GM18505 (cell line): ENCODE results near the gene MARK4.
"Not testable (repeated sequence)": the region's sequence is repeated elsewhere in the genome, so short reads cannot be mapped to it uniquely, and the experiment has no call there.

Experiments
- ATAC-seq: cut with Tn5 transposase; IDR thresholded peaks from one replicate; pipeline ENCODE4 v1.9.1; 2021; ENCODE audit not compliant: unreplicated experiment
- POLR2A ChIP-seq: IDR thresholded peaks from 4 replicates; pipeline ENCODE4 v1.6.1; 2011; ENCODE audit warnings: borderline replicate concordance; ENCODE audit not compliant: insufficient read depth, insufficient read length; ENCODE audit errors: extremely low read depth

Gene MARK4

DNA sequence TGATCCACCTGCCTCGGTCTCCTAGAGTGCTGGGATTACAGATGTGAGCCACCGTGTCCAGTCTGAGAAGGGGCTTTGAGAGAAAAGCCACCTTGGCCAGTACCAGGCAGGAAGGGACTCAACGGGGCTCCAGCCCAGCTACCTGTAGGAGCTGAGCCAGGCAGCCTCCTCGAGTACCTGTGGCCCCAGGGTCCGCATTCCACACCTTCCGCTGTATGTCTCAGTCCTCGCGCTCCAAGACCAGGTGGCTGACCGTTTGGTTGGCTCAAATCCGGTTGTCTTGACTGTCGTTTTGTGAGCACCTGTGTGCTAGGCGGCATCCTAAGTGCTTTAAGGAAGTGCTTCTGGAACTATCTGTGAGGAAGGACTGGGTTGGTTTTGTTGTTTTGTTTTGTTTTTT, 16.2 kb downstream of the MARK4 start:
- ATAC-seq, result no peak
- no peak for TF ChIP-seq POLR2A

DNA sequence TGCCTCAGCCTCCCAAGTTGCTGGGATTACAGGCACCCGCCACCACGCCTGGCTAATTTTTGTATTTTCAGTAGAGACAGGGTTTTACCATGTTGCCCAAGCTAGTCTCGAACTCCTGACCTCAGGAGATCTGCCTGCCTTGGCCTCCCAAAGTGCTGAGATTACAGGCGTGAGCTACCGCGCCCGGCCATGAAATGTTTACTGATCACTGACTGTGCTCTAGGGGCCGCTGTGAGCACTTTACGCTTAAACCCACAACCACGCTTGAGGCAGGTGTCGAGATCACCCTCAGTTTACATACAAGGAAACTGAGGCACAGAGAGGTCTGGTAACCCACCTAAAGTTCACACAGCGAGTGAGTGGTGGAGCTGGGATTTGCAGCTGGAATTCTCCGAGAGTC, 18.9 kb downstream of the MARK4 start:
- ATAC-seq, result not testable (repeated sequence)

GRCh38 chr19:45271098-45271734, 20.1 kb downstream of the MARK4 start:
- TF ChIP-seq POLR2A, result no peak
- no peak for ATAC-seq

DNA sequence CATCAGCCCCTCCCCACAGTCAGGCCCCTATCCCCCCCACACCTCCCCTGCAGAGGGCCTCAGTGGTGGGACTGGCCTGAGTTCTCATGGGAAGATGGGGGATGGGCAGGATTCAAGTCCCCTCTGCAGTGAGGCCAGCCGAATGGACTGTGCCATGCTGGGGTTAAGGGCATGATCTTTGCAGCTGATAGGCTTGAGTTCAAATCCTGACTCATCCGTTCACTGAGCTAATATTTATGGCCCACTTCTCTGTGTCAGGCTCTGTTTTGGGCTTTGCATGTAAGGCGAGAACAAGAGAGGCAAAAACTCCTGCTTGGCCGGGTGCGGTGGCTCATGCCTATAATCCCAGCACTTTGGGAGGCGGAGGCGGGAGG, 20.7 kb downstream of the MARK4 start:
- no peak for ATAC-seq
- TF ChIP-seq POLR2A, result no peak

GRCh38 chr19:45273521-45273855, 22.4 kb downstream of the MARK4 start:
- TF ChIP-seq POLR2A, result no peak

DNA sequence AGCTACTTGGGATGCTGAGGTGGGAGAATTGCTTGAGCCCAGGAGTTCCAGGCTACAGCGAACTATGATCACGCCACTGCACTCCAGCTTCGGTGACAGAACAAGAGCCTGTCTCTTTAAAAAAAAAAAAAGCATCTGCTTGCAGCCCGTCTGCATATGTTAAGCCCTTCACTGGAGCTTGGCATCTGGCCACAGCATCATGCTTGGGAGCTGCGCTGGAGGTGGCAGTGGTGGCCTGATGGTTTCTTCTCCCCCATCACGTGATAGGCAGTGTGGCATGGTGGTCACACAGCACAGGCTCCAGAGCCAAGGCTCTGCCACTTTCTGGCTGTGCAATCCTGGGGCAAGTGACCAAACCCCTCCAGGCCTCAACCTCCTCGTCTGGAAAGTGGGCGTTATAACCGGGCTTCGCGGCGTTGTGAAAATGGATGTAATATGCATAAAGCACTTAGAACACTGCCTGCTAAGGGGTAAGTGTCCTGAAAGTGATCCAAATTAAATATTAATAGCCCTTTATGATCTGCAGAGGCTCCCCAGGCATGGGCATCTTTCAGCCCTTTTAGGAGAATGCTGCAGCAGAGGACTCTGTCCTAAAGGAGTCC, 24.4 kb downstream of the MARK4 start:
- TF ChIP-seq POLR2A, result no peak
- no peak for ATAC-seq

More at GRCh38 chr19:45273521-45273855, 22.4 kb downstream of the MARK4 start:
- ATAC-seq, result no peak

GRCh38 chr19:45276284-45276687, 25.2 kb downstream of the MARK4 start:
- no peak for ATAC-seq
- no peak for TF ChIP-seq POLR2A

GRCh38 chr19:45278087-45278486, 27.0 kb downstream of the MARK4 start:
- TF ChIP-seq POLR2A, result no peak
- ATAC-seq, result no peak

GRCh38 chr19:45279587-45280192, 28.6 kb downstream of the MARK4 start:
- ATAC-seq, result no peak
- no peak for TF ChIP-seq POLR2A

- ATAC-seq, result no peak
- no peak for TF ChIP-seq POLR2A
These were observed 29.4 kb downstream of the MARK4 start for GRCh38 chr19:45280471-45280961.

- no peak for ATAC-seq
- no peak for TF ChIP-seq POLR2A
These were observed 32.5 kb downstream of the MARK4 start for GRCh38 chr19:45283443-45284033.

DNA sequence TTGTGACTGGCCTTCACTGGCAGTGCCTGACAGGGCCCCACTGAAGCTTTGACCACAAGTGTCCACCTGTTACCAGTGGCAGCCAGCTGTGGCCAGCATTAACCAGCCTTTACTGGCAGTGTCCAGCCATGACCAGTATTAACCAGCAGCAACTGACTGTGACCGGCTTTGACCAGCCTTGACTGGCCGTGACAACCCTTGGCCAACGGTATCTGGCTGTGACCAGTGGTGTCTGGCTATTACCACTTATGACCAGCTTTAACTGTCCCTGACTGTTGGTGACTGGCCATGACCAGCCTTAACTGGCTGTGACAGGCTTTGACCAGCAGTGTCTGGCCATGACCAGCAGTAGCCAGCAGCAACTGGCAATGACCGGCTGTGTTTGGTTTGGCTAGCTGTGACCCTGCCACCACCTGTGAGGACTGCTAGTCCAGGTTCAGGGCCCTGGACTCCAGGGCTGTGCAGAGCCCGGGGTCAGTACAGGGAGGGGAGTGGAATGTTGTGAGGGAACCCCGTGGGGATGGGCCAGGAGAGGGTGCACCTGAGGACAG, 39.4 kb downstream of the MARK4 start:
- TF ChIP-seq POLR2A, result no peak
- no peak for ATAC-seq

DNA sequence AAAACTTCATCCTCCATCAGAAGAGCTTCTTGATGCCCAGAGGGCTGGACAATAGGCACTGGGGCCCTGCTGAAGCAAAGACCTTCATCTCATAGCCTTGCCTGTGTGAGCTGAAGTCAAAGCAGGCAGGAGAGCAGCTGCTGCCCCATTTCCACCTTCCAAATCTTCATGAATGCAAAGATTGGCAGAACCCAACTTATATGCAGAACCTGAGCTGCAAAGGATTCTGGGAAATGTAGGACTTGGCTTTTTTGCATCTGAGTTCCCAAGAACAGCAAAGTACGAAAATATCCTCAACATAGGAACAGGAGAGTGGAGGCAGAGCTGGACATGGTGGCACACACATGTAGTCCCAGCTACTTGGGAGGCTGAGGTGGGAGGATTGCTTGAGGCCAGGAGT, 40.8 kb downstream of the MARK4 start:
- no peak for TF ChIP-seq POLR2A
- ATAC-seq, result no peak

- TF ChIP-seq POLR2A, result no peak
These were observed 42.6 kb downstream of the MARK4 start for GRCh38 chr19:45293682-45294081.

More at GRCh38 chr19:45293682-45294081, 42.6 kb downstream of the MARK4 start:
- ATAC-seq, result no peak
